Ramos (cell line): ENCODE data around the gene HDX.
"Not testable (repeated sequence)": the region's sequence is repeated elsewhere in the genome, so short reads cannot be mapped to it uniquely, and the experiment has no call there.

Experiments used
- in situ Hi-C: fragments of 300-500 bp; cut with MboI; formaldehyde crosslinking; loops from one replicate; pipeline ENCODE4 v1.14.3; 2022; ENCODE audit warnings: low sequenced_read_pairs; ENCODE audit not compliant: unreplicated experiment

The HDX gene, protein sequence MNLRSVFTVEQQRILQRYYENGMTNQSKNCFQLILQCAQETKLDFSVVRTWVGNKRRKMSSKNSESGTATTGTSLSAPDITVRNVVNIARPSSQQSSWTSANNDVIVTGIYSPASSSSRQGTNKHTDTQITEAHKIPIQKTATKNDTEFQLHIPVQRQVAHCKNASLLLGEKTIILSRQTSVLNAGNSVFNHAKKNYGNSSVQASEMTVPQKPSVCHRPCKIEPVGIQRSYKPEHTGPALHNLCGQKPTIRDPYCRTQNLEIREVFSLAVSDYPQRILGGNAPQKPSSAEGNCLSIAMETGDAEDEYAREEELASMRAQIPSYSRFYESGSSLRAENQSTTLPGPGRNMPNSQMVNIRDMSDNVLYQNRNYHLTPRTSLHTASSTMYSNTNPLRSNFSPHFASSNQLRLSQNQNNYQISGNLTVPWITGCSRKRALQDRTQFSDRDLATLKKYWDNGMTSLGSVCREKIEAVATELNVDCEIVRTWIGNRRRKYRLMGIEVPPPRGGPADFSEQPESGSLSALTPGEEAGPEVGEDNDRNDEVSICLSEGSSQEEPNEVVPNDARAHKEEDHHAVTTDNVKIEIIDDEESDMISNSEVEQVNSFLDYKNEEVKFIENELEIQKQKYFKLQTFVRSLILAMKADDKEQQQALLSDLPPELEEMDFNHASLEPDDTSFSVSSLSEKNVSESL

DNA sequence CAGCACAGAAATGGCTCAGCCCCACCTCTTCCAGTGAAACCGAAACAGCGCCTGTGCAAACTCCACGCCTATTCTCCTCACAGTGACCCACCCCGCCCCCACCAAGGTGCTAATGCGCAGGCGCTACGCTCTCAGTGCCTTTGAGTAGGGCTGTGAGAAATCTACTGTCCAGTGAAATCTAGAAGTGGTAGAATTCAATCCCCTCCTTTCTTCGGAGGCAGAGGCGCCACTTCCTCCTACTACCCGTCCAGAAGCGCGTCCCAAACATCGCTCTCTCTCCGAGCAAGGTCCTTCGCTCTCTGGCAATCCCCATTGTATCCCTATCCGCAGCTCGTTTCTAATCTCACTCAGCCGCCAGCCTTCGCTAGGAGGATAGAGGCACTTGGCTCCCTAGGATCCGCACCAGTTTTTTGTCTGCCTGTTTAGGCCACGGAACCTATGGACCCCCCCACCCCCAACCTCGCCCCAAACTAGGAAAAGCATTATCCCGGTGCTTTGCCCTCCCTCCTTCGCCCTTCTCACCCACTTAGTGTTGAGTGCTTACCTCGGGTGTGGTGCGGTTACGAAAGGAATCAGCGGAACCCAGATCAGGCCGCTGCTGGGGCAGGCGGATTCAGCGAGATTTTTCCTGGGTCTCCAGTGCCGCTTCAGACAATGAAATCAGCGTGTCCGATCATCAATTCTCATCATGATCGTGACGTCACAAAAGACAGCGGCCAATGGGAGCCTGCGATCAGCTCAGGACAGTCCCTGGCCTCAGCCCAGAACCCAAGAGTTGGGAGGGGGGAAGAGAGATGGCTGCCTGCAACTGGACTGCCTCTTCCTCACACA is at the start of gene HDX:
Gene HDX, minus strand, starts transcription at position 656 of the 831 bp plus-strand sequence. CDS start 27,056 bp downstream, outside the sequence.
- in situ Hi-C loops, result no loop called here

DNA sequence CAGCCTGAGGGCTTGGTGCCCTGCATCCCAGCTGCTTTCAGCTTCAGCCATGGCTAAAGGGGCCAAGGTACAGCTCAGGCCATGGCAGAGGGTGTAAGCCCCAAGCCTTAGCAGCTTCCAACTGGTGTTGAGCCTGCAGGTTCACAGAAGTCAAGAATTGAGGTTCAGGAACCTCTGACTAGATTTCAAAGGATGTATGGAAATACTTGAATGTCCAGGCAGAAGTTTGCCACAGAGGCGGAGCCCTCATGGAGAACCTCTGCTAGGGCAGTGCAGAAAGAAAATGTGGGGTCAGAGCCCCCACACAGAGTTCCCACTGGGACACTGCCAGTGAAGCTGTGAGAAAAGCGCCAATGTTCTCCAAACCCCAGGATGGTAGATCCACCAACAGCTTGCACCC is 39.1 kb upstream of the HDX start:
- in situ Hi-C loops, result not testable (repeated sequence)

DNA sequence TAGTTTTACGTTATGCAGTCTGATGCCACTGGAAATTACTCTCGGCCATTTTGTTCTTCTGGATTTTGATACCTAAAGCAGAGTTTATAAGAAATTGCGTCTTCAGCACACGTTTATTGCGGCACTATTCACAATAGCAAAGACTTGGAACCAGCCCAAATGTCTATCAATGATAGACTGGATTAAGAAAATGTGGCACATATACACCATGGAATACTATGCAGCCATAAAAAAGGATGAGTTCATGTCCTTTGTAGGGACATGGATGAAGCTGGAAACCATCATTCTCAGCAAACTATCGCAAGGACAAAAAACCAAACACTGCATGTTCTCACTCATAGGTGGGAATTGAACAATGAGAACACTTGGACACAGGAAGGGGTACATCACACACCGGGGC is 35.4 kb upstream of the HDX start:
- in situ Hi-C loops, result not testable (repeated sequence)

DNA sequence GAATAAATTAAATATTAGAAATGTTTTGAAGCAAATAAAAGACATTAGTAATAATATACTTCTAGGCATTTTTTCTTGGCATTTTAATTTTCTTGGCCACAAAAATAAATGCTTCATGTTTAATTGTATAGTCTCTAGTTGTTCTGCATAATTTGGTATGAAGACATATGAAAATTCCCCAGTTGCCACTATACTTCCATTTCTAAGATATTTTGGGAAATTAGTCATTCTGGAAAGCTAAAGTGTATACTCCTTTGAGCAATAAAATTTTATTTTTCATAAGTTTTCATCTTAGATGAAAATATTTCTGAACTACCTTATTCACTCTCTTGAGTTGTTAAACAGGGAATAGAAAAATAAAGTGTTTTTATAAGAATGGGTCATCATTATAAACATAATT is 13.8 kb downstream of the HDX start:
- in situ Hi-C loops, result no loop called here

DNA sequence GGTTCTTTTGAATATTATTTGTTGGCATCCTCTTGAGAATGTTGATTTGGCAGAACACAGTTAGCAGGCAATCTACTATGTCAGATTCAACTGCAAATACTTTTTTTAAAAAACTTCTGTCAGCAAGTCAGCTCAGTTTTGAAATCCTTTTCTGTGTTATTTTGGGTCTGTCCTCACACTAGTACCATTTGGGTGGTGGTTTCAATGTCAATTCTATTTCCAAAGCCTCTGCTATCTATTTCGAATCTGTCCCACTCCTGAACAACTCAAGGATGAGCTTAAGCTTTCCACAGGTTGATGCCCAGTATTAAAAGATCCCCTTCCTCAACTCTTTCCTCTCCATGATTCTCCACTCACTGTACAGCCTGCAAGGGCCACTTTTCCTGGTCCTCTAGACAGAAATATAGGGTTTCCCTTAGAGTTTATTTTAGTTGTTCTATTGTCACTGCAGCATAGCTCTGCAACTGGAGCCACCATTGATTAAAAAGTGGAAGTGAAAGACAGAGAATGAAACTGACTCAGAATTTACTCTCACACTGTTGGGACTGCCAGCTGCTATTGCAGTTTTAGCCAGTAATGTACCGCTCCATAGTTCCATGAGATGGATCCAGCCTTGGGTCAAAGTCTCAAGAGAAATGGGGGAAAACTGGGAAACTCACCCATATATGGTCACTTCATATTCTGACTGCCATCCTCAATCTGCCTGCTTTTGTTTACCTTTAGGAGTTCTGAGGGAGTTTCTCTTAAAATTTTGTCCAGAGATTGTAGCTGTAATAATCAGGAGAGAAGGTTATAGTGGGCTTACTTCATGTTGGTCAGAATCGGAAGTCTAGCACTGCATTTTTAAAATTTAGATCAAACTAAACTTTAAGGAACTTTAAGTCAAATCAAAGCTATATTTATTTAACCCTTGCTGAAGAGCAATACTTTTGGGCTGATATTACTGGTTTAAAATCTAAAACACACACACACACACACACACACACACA is 14.6 kb downstream of the HDX start:
- in situ Hi-C loops, result no loop called here

DNA sequence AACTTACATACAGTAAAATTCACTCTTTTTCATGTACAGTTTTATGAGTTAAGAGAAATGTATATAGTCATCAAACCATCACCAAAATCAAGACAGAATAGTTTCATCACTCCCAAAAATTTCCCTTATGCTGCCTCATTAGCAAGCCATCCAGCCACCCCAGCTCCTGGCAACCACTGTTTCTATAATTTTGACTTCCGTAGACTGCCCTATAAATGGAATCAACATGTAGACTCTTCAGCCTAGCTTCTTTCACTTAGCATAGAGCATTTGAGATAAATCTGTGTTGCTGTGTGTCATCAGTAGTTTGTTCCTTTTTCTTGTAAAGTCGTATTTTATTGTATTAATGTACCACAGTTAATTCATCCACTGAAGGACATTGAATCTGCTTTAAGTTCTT is 23.2 kb downstream of the HDX start:
- in situ Hi-C loops, result no loop called here

DNA sequence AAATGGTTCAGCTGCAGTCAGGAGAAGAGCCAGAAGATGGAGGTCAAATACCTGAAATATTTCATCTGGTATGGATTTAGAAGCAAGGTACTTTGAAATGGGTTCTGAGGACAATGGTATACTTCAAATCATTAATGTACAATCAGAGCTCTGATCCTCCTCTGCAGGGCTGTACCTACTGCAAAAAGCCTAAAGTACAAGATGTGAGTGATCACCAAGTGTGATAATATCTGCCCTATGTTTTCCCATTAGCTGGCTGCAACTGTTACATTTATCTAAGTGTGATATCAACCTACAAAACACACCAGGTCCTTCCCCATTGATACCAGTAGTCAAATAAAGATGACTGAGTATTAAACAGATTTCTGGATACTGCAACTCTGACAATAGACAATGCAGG is 25.1 kb downstream of the HDX start:
- in situ Hi-C loops, result no loop called here

DNA sequence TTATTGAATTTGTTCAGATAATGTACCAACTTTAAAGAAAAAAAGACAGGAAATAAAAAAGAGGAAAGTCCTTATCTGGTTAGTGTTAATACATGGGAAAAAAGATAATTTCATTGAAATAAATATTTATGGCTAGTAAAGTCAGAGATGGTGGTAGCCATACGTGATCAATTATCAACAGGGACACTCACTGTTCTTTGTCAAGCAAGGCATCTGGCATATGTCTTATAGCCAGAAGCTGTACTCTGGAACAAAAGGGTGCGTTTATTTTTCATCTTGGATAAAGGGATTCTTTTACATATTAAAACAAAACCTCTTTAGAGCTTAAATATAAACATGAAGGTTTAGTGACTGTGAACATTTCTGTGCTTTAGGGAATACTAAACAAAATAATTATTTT is 26.7 kb downstream of the HDX start:
- in situ Hi-C loops, result no loop called here

DNA sequence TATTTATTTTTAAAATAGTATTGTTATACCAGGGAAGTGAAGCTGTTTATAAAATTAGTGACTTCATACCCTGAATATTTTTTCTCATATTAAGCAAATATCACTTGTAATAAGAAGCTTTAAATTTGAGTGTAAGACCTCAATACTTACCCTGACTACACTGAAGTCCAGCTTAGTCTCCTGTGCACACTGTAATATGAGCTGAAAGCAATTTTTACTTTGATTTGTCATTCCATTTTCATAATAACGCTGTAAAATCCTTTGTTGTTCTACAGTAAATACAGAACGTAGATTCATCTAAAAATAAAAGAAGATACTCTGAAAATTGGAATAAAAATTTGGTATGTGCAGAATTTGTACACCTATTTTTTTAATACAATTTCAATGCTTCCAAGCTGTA is 27.2 kb downstream of the HDX start:
- in situ Hi-C loops, result no loop called here

DNA sequence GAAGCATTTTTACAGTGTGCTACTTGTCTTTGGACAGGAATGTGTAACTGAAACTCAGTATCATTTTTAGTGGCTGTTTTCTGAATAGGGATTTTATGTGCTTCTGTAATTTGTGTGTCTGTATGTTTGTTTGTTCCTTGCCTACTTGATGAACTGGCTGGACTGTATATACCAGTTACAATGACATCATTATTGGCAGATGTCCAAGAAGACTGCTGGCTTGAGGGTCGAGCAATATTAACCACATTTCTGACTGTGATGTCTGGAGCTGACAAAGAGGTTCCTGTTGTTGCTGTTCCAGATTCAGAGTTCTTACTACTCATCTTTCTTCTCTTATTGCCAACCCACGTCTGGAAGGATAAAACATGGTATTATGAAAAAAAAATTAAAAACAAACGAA is 33.0 kb downstream of the HDX start:
- in situ Hi-C loops, result no loop called here

DNA sequence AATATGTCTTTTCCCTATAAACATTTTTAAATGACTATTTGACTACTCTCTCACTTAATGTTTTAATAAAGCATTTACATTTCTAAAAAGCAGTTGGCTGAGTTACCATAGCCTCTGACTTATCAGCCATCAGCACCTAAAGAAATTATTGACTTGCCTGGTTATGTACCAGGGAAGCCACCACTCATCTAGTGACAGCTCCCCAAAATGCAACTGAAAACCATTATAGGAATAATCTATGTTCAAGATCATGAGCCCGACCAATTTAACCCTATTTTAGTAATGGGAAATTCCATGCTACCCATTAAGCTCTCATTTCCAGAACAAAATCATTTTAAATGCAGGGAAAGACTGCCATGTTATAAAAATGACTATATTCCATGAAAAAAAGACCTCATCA is 34.4 kb downstream of the HDX start:
- in situ Hi-C loops, result no loop called here

DNA sequence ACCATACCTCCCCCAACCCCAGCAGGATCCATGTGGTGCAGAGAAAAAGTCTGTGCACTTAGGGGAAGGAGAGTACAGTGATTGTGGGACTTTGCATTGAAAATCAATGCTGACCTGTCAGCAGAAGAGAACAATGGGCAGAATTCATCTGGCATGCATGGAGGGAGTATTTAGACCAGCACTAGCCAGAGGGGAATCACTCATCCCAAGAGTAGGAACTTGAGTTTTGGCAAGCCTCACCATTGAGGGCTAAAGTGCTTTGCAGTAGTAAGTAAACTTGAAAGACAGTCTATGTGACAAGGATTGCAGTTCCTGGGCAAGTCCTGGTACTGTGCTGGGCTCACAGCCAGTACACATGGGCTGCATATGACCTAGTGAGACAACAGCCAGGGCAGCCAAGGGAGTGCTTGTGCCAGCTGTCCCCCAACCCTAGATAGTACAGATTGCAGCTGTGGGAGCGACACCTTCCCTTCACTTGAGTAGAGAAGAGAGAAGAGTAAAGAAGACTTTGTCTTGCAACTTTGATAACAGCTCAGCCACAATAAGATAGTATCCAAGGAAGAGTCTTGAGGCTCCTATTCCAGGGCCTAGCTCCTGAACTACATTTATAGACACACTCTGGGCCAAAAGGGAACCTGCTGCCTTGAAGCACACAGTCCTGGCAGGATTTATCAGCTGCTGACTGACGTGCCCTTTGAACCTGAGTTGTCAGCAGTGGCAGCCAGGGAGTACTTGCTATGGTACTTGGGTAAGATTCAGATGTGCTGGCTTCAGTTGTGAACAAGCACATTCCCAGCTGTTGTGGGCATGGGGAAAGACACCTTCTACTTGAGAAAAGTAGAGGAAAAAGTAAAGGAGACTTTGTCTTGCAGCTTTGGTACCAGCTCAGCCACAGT is 48.7 kb downstream of the HDX start:
- in situ Hi-C loops, result no loop called here

DNA sequence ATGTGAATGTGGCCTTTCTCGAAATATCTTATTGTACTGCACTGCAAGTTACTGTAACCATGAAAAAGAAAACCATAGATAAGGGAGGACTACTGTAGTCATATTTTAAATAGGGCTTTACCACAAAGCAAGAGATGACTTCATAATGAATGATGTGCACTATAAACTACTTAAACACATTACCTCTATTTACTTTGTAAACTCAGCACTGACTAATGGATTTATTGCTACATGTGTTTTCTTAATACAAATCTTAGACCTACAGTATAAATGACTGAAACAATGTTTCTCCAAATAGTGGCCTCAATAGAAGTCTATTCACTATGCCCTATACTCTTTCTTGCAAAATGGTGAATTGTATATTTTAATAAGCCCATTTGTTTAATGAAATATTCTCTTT is 61.1 kb downstream of the HDX start:
- in situ Hi-C loops, result no loop called here

DNA sequence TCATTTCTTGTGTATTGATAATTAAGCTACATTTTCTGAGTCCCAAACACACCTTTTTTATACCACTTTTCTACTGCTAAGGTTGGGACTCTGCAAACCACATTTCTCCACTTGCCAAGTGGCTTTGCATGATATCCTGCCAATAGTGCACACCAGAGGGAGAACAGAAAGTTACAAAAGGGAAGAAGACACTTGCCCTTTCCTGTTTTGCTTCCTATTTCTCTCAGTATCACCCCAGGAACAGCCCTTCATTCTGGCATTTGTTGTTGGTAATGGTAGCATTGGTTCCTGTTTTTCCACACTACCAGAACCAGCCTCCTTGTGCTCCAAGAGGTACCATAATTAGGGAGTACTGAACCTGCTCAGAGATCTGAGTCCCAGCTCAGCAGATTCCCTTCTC is 87.1 kb downstream of the HDX start:
- in situ Hi-C loops, result no loop called here

DNA sequence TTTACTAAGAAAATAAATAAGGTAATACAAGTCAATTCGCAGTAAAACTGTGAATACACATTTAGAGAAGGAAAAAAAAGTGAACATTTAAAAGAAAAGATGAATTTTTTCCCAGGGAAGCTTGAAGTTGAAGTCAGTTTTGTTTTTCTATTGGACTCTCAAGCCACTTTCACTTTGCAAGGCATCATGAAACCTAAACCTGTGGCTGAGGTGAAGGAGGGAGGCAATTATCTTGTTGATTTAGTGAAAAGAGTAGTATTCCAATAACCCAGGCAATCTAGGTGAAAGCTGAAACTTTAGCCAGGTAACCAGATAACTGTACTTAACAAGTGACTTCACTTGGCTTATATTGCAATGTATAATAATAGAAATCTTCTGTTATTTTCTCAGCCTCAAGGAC is 138.6 kb downstream of the HDX start:
- in situ Hi-C loops, result no loop called here

DNA sequence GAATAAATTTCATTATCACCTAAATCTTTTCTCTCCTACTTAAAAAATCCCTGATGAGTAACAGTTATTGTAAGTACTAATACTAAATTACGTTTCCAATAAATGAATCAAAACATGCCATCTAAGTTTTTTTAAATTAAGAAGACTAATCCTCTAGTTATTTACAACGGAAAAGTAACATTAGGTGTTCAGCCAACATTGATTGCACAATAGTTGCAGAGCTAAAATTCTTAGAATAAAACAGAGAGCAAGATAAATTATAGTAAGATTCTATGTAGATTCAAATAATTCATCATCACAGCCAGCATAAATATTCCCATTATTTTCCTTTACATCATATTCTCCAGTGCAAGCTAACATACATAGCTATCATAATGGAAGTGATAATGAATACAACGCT is 139.2 kb downstream of the HDX start:
- in situ Hi-C loops, result no loop called here

DNA sequence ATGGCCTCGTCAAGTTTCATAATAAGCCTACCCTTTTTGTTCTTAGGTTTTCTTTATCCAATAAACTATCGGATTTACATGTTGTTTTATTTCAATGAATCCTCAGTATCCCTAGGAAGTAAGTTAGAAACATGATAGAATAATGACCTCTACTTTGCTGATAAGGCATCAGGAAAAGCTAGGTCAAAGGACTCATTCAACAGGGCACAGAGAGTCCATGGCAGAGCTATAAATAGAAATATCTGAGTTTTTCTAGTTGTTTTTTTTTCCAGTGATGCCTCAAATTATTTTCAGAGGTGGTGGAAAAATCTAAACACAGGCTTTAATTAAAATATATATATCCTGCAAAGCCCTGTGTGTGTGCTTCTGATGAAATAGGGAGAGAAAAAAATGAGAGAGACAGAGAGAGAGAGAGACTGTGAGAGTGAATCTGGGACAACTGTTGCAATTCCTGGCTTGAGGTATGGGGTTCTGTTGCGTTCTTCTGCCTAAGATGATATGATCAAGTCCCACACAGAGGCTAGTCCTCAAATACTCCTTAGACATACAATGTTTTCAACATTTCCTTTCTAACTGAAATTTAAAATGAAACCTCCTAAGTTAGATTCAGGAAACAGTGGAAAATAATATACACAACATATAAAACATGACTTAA is 139.9 kb downstream of the HDX start:
- in situ Hi-C loops, result no loop called here

DNA sequence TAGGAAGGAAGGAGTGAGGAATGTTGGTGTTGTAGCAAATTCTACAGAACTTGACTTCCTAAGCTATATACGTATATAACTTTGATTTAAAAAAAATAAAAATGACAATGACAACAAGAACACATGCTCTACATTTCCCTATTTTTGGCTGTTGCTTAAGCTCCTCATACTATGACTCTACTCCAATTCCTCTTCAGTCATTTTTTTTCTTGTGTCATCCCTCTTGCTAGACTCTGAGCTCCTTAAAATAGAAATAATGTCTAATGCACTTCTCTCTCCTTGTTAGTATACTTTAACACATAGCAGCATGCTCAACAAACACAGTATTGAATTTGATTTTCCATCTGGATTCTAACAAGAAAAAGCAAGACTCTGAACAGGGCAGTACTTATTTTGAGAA is 144.0 kb downstream of the HDX start:
- in situ Hi-C loops, result no loop called here
